Pancreas (tissue), 10 donors: Measurements from ENCODE around the gene FRMD4A. TPM values are rescaled to one million over a fixed set of nuclear protein-coding genes. Genes with fewer than 3 reads are reported as not detected.

ENCODE experiments used
- ATAC-seq, 4 donors: fragments of 200-7000 bp; cut with Tn5 transposase; one replicate each; pipeline versions ENCODE4 v1.8.0 to v1.9.1; 2020; ENCODE audit warnings: mild to moderate bottlenecking in 4 of 4, moderate library complexity in 4 of 4
- DNase-seq, 6 donors: peaks; one replicate each; pipeline ENCODE4 v3.0.0-alpha.2; 2020
- FAIRE-seq: peaks from 2 replicates; lab custom pipeline; 2012; peaks lifted over from hg19 to GRCh38; lab: Jason Lieb, UNC
- H3K27ac ChIP-seq, 4 donors: fragments of 200-600 bp; sonication (generic); 1 replicate in 3 of 4; 2 replicates in 1 of 4; pipeline versions ENCODE4 v1.5.0 to v1.8.0; 2020
- H3K27me3 ChIP-seq, 4 donors: fragments of 200-600 bp; one replicate each; pipeline ENCODE4 v1.8.0; 2021
- H3K36me3 ChIP-seq, 3 donors: fragments of 200-600 bp; sonication (generic) in 1 of 3; one replicate each; pipeline versions ENCODE4 v1.5.0 to v1.8.0; 2020 to 2021
- H3K4me1 ChIP-seq, 3 donors: fragments of 200-600 bp; one replicate each; pipeline ENCODE4 v1.8.0; 2021
- H3K4me3 ChIP-seq, 4 donors: fragments of 200-600 bp; sonication (generic) in 2 of 4; one replicate each; pipeline versions ENCODE4 v1.5.0 to v1.8.0; 2020 to 2021
- H3K9me3 ChIP-seq, 4 donors: fragments of 200-600 bp; one replicate each; pipeline ENCODE4 v1.8.0; 2021
- CTCF ChIP-seq, 4 donors: fragments of 200-600 bp; sonication (generic) in 3 of 4; IDR thresholded peaks; one replicate each; pipeline versions ENCODE4 v1.5.0 to v1.8.0; 2021; ENCODE audit warnings: antibody characterized with exemption in 4 of 4
- whole genome bisulfite sequencing, 2 donors: extraction: QIAGEN DNeasy Blood & Tissue Kit; methylation state at CpG; one replicate each; pipeline ENCODE4 v1.1.7; 2013; 5-methylcytosine and 5-hydroxymethylcytosine counted together
- intact Hi-C, 3 donors: fragments of 100-400 bp; cut with DNase I; formaldehyde crosslinking; loops; one replicate each; pipeline versions ENCODE4 v1.11.1 to v1.14.2; 2022
- polyA plus RNA-seq, 2 donors: library from polyadenylated mRNA; stranded (reverse); fragments of 200-250 nt; gene quantifications; one replicate each; pipeline ENCODE4 v1.2.3, GENCODE V29; 2013
- total RNA-seq, 6 donors: library from RNA; stranded (reverse); fragmentation: NEBNext Ultra II Directional in 4 of 6; extraction: Animal tissue kit (Norgen Biotek cat#: 25700) in 4 of 6; gene quantifications; one replicate each; pipeline versions ENCODE4 v1.2.1 to v1.2.4, GENCODE V29; 2021 to 2023
- donor health status: healthy with polysubstance abuse.
- donor health status: DM: no; HTN: no; CAD: no; lungs with moderate emphysema.
- donor health status: DM: no; HTN: no; CAD: no.
- donor health status: control.
- donor health status: control.
- donor health status: Bipolar disorder and iron deficiency.
- donor health status: DM: yes; HTN: yes; CAD: no.
- donor health status: DM: no; HTN: no; CAD: no.
- donor health status: DM: no; HTN: no; CAD: no.
- donor health status: DM: yes; HTN: yes; CAD: no.

FRMD4A gene
- total and polyA plus RNA-seq, 8 donors = 13.5 to 27.5 (median 18.7) TPM

GRCh38 chr10:13890233-13891127 lies 440.2 kb downstream of the FRMD4A start:
- no peak for DNase-seq
- Histone ChIP-seq H3K4me3 (peak overlapping the region; percentile 4 to 44 (median 32)), H3K4me1 (no peaks in the 10 kb centered on the region), H3K27ac (peak overlapping the region in 1 of 4 donors; percentile 43), H3K27me3 (no peaks in the 10 kb centered on the region), H3K36me3 (no peaks in the 10 kb centered on the region), H3K9me3 (no peaks in the 10 kb centered on the region)
- 44 to 64% methylated on average over 26 of the region's 26 CpGs for WGBS, 2 donors
- TF ChIP-seq CTCF (IDR thresholded peaks at IDR 0.05) = no peak
- peak in 3 of 4 donors; percentile 22 to 44 (median 35) for ATAC-seq
- no peak for FAIRE-seq
- intact Hi-C loops = no loop called here

- no peak for DNase-seq
- FAIRE-seq = no peak
- Histone ChIP-seq H3K27ac (no peak overlapping the region), H3K27me3 (no peaks in the 10 kb centered on the region), H3K36me3 (no peaks in the 10 kb centered on the region), H3K4me1 (no peaks in the 10 kb centered on the region), H3K9me3 (no peaks in the 10 kb centered on the region), H3K4me3 (no peak overlapping the region)
- 79% methylated on average over 4 of the region's 4 CpGs for WGBS, 2 donors
- ATAC-seq = peak in 1 of 4 donors; percentile 6
- intact Hi-C loops = no loop called here
- TF ChIP-seq CTCF (IDR thresholded peaks at IDR 0.05) = no peak
Observed at GRCh38 chr10:13887761-13888160, 443.0 kb downstream of the FRMD4A start.

- DNase-seq = no peak
- 91 to 92% methylated on average over 9 of the region's 9 CpGs for WGBS, 2 donors
Observed at GRCh38 chr10:13885238-13885990, 445.3 kb downstream of the FRMD4A start.

GRCh38 chr10:13883636-13884444 lies 446.9 kb downstream of the FRMD4A start:
- 56 to 59% methylated on average over 8 of the region's 8 CpGs for WGBS, 2 donors
- Histone ChIP-seq H3K27ac (no peak overlapping the region), H3K9me3 (no peaks in the 10 kb centered on the region), H3K36me3 (no peaks in the 10 kb centered on the region), H3K4me1 (no peaks in the 10 kb centered on the region), H3K27me3 (no peaks in the 10 kb centered on the region), H3K4me3 (no peak overlapping the region)
- DNase-seq = no peak
- intact Hi-C loops = no loop called here
- FAIRE-seq = no peak
- no peak for TF ChIP-seq CTCF (IDR thresholded peaks at IDR 0.05)
- no peak for ATAC-seq

More at GRCh38 chr10:13885238-13885990, 445.3 kb downstream of the FRMD4A start:
- no peak overlapping the region for H3K4me3 ChIP-seq
- intact Hi-C loops = no loop called here
- ATAC-seq (no peak), FAIRE-seq (no peak)
- no peaks in the 10 kb centered on the region for H3K27me3 ChIP-seq
- TF ChIP-seq CTCF (IDR thresholded peaks at IDR 0.05) = no peak
- no peak overlapping the region for H3K27ac ChIP-seq
- no peaks in the 10 kb centered on the region for H3K36me3 ChIP-seq
- H3K9me3 ChIP-seq = no peaks in the 10 kb centered on the region
- no peaks in the 10 kb centered on the region for H3K4me1 ChIP-seq
